GM10266 (cell line): ENCODE data around the gene RAP1GAP.

Source experiments
- DNase-seq: peaks from one replicate; pipeline ENCODE4 v3.0.0; 2012; ENCODE audit errors: extremely low spot score
- CTCF ChIP-seq: IDR thresholded peaks from 2 replicates; pipeline ENCODE4 v1.5.1; 2012; ENCODE audit warnings: mild to moderate bottlenecking, low read depth; ENCODE audit not compliant: control insufficient read depth, insufficient read depth; ENCODE audit errors: missing control alignments

The RAP1GAP gene

GRCh38 chr1:21596628-21597027, 72.5 kb downstream of the RAP1GAP start:
- no peak for DNase-seq
- TF ChIP-seq CTCF = no peak

- no peak for DNase-seq
- TF ChIP-seq CTCF = no peak
Measured at GRCh38 chr1:21596174-21596573, 73.0 kb downstream of the RAP1GAP start.

- peak; percentile 68 for DNase-seq
- peak; percentile 62 for TF ChIP-seq CTCF
Measured at GRCh38 chr1:21594935-21595897, 73.9 kb downstream of the RAP1GAP start.

GRCh38 chr1:21594501-21594900, 74.7 kb downstream of the RAP1GAP start:
- no peak for TF ChIP-seq CTCF
- no peak for DNase-seq

GRCh38 chr1:21593231-21593630, 75.9 kb downstream of the RAP1GAP start:
- TF ChIP-seq CTCF = no peak
- DNase-seq = no peak

GRCh38 chr1:21592086-21592865, 76.9 kb downstream of the RAP1GAP start:
- no peak for TF ChIP-seq CTCF

More at GRCh38 chr1:21592086-21592865, 76.9 kb downstream of the RAP1GAP start:
- no peak for DNase-seq
